Measurements from ENCODE around the gene VPS41.
A peak's percentile ranks its signal among the peaks of the same experiment; 100 is the strongest.

Gene VPS41

GRCh38 chr7:38916396-38916795 lies 7.4 kb upstream of the VPS41 start:
- TF ChIP-seq CTCF (IDR thresholded peaks at IDR 0.05; ENCODE audit: borderline replicate concordance, control extremely low read depth, extremely low read depth, insufficient read depth, missing control alignments), result no peak
- in situ Hi-C loops (cut with MboI; ENCODE audit: low sequenced_read_pairs, unreplicated experiment), result no loop called here
- no peak for DNase-seq (ENCODE audit: low spot score)

GRCh38 chr7:38909870-38910269 lies 879 bp upstream of the VPS41 start:
- in situ Hi-C loops (cut with MboI; ENCODE audit: low sequenced_read_pairs, unreplicated experiment), result no loop called here
- DNase-seq (ENCODE audit: low spot score), result no peak
- TF ChIP-seq CTCF (IDR thresholded peaks at IDR 0.05; ENCODE audit: borderline replicate concordance, control extremely low read depth, extremely low read depth, insufficient read depth, missing control alignments), result no peak

- no peak for TF ChIP-seq CTCF (IDR thresholded peaks at IDR 0.05; ENCODE audit: borderline replicate concordance, control extremely low read depth, extremely low read depth, insufficient read depth, missing control alignments)
- no peak for DNase-seq (ENCODE audit: low spot score)
- in situ Hi-C loops (cut with MboI; ENCODE audit: low sequenced_read_pairs, unreplicated experiment), result no loop called here
Measured at GRCh38 chr7:38907766-38908165, 1.2 kb downstream of the VPS41 start.

GRCh38 chr7:38907066-38907465 lies 1.9 kb downstream of the VPS41 start:
- in situ Hi-C loops (cut with MboI; ENCODE audit: low sequenced_read_pairs, unreplicated experiment), result no loop called here
- DNase-seq (ENCODE audit: low spot score), result no peak
- no peak for TF ChIP-seq CTCF (IDR thresholded peaks at IDR 0.05; ENCODE audit: borderline replicate concordance, control extremely low read depth, extremely low read depth, insufficient read depth, missing control alignments)

- no peak for TF ChIP-seq CTCF (IDR thresholded peaks at IDR 0.05; ENCODE audit: borderline replicate concordance, control extremely low read depth, extremely low read depth, insufficient read depth, missing control alignments)
- in situ Hi-C loops (cut with MboI; ENCODE audit: low sequenced_read_pairs, unreplicated experiment), result no loop called here
- DNase-seq (ENCODE audit: low spot score), result peak; percentile 72
Measured at GRCh38 chr7:38905056-38905759, 3.8 kb downstream of the VPS41 start.

GRCh38 chr7:38903057-38903456 lies 5.9 kb downstream of the VPS41 start:
- in situ Hi-C loops (cut with MboI; ENCODE audit: low sequenced_read_pairs, unreplicated experiment), result no loop called here
- no peak for DNase-seq (ENCODE audit: low spot score)

More at GRCh38 chr7:38903057-38903456, 5.9 kb downstream of the VPS41 start:
- no peak for TF ChIP-seq CTCF (IDR thresholded peaks at IDR 0.05; ENCODE audit: borderline replicate concordance, control extremely low read depth, extremely low read depth, insufficient read depth, missing control alignments)

Measured in GM13976 (cell line).